Skin epidermis (tissue), 12 donors: ENCODE data around the gene UTY.

Experiments used
- H3K27ac ChIP-seq, 21 experiments: fragments of 200-600 bp; sonication (generic) in 11 of 21; one replicate each; pipeline ENCODE4 v1.5.0; 2020; ENCODE audit warnings: mild to moderate bottlenecking in 3 of 21, inconsistent platforms in 2 of 21, moderate library complexity in 2 of 21
- H3K4me3 ChIP-seq, 7 experiments: fragments of 200-600 bp; sonication (generic) in 2 of 7; one replicate each; pipeline ENCODE4 v1.5.0; 2020; ENCODE audit warnings: inconsistent platforms in 2 of 7, mild to moderate bottlenecking in 2 of 7, moderate library complexity in 1 of 7

UTY gene

GRCh38 chrY:13416869-13417661 is 62.8 kb downstream of the UTY start:
- H3K27ac ChIP-seq = no peak overlapping the region
- H3K4me3 ChIP-seq = no peak overlapping the region

DNA sequence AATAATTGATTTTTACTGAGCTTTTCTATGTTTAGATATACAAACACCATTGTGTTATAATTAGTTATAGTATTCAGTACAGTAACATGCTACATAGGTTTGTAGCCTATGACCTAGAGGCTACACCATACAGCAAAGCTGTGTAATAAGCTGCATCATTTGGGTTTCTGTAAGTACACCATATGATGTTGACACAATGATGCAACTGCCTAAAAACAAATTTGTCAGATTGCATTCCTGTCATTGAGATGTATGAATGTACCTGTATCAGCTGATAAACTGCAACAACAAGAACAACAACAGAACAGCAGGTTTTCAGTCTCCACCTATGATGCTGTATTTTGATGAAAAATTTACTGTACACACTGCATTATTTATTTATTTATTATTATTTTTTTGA is 64.3 kb downstream of the UTY start:
- Histone ChIP-seq H3K27ac (no peak overlapping the region), H3K4me3 (no peak overlapping the region)

DNA sequence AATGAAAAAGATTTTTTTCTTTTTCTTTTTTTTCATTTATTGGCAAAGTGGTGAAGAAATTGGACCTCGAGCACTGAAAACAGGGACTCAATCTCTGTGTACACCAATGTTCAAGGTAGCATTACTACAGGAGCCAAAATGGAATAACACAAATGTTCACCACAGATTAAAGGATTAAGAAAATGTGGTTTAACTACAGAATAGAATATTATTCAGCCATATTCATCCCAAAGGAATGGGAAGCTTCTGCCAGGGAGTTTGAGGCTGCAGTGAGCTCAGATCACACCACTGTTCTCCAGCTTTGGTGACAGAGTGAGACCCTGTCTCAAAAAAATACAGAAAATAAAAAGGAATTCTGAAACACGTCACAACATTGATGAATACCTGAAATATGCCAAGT is 81.0 kb downstream of the UTY start:
- Histone ChIP-seq H3K4me3 (no peak overlapping the region), H3K27ac (no peak overlapping the region)

DNA sequence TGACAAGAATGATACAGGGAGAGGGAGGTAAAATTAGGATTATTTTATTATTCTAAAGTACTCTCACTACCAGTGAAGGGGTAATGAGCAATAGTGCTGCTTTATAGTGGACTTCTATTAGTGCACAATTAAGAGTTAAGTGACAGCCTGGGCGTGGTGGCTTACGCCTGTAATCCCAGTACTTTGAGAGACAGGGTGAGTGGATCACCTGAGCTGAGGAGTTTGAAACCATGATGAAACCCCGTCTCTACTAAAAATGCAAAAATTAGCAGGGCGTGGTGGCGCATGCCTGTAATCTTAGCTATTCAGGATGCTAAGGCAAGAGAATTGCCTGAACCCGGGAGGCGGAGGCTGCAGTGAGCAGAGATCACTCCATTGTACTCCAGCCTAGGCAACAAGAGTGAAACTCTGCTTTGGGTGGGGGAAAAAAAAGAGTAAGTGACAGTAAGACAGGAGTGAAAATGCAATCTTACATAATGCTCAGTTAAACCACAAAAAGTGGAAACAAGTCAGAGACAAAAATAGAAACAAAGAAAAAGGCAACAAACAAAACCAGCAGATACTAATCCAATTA is 98.6 kb downstream of the UTY start:
- Histone ChIP-seq H3K27ac (no peak overlapping the region), H3K4me3 (no peak overlapping the region)

DNA sequence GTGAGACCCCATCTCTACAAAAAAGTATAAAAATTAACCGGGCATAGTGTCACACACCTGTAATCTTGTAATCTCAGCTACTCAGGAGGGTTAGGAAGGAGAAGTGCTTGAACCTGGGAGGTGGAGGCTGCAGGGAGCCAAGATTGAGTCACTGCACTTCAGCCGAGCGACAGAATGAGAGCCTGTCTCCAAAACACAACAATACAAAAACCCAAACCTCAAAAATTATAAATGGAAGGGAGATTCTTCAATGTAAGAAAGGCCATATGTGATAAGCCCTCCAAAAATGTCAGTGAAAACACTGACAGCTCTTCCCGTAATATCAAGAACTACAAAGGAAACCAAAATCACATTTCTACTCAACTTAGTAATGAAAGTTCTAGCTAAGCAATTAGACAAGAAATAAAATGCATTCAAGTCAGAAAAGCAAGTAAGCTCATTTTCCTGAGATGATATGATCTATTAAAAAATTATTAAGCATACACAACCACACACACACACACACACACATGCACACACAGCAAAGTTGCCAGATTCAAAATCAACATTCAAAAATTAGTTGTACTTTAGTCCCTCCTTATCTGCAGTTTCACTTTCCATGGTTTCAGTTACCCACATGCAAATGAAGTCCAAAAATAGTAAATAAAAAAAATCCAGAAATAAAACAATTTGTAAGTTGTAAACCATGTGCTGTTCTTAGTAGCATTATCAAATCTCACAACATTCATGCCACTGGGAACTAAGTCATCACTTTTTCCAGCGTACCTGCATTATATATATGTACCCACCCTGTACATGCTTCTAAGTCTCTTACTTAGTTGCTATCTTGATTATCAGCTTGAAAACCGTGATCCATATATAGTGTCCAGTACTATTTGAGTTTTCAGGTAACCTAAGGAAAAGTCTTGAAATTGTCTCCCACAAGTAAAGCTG is 108.7 kb downstream of the UTY start:
- H3K4me3 ChIP-seq = no peak overlapping the region
- no peak overlapping the region for H3K27ac ChIP-seq

DNA sequence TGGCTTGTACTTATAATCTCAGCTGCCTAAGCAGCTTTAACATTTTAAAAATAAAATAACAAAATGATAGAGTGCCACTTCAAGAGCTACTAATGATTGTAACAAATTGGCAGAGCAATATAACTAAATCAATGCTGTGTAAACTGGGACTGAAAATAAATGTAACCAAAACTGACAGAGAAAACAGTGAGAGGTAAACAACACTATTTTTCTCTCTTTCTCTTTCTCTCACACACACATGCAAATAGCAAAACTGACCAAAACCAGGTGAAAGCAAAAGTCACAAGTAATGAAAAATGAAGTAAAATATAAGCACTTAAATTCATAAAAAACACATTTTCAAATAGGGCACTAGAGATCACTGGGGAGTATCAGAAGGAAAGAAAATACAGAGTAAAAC is 109.6 kb downstream of the UTY start:
- Histone ChIP-seq H3K4me3 (no peak overlapping the region), H3K27ac (no peak overlapping the region)

DNA sequence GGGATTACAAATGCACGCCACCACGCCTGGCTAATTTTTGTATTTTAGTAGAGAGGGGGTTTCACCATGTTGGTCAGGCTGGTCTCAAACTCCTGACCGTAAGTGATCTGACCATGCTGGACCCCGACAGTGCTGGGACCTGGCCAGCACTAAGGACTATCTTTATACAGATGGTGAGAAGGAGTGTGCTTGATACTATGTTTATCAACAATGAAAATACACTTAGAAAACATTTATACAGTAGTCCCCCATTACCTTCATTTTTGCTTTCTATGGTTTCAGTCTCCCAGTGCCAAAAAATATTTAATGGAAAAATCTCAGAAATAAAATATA is 111.4 kb downstream of the UTY start:
- H3K27ac ChIP-seq = no peak overlapping the region
- no peak overlapping the region for H3K4me3 ChIP-seq

GRCh38 chrY:13363641-13364040 is 116.2 kb downstream of the UTY start:
- H3K4me3 ChIP-seq = no peak overlapping the region
- H3K27ac ChIP-seq = no peak overlapping the region

DNA sequence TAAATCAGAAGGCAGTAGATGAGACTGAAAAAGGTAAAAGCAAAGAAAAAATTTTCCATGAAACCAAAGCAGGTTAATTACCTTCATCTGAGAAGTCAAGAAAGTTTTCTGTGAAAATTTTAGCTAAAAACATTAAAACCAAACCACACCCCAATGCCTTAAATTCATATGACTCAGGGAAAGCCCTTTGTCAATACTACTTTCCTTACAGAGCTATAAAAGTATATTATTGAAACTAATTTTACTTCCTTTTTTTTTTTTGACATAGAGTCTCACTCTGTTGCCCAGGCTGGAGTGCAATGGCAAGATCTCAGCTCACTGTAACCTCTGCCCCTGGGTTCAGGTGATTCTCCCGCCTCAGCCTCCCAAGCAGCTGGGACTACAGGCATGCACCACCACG is 117.2 kb downstream of the UTY start:
- Histone ChIP-seq H3K4me3 (no peak overlapping the region), H3K27ac (no peak overlapping the region)

- no peak overlapping the region for H3K4me3 ChIP-seq
- H3K27ac ChIP-seq = peak overlapping the region in 1 of 21 experiments; percentile 21
Observed at GRCh38 chrY:13361656-13362636, 117.9 kb downstream of the UTY start.

DNA sequence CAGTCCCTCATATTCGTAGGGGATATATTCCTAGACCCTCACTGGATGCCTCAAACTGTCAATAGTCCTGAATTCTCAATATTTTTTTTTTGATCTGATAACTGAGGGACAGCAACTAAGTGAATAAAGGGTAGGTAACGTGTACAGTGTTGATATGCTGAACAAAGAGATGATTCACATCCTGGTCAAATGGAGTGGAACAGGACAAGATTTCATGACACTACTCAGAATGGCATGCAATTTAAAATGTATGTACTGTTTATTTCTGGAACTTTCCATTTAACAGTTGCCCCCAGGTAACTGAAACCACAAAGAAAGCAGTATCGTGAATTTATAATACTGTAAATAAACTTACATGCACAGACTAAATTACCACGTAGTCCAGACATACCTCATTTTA is 128.4 kb downstream of the UTY start:
- Histone ChIP-seq H3K4me3 (no peak overlapping the region), H3K27ac (no peak overlapping the region)

DNA sequence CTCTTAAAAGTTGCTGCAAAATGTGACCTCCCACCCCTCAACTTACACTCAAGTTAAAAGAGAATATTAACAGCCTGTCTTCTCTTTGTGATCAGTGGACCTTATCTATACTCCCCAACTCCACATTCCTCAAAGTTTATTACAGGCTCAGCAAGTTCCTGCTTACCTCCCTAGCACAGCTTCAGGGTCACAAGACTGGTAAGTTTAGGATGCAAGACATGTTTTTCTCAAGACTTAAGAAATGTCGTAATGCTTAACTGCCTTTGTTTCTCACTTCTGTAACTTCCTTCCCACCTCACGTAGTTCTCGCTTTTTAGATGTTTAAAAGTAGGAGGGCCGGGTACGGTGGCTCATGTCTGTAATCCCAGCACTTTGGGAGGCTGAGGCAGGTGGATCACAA is 132.7 kb downstream of the UTY start:
- H3K27ac ChIP-seq = no peak overlapping the region
- no peak overlapping the region for H3K4me3 ChIP-seq

GRCh38 chrY:13345549-13345948 is 134.3 kb downstream of the UTY start:
- Histone ChIP-seq H3K27ac (no peak overlapping the region), H3K4me3 (no peak overlapping the region)

DNA sequence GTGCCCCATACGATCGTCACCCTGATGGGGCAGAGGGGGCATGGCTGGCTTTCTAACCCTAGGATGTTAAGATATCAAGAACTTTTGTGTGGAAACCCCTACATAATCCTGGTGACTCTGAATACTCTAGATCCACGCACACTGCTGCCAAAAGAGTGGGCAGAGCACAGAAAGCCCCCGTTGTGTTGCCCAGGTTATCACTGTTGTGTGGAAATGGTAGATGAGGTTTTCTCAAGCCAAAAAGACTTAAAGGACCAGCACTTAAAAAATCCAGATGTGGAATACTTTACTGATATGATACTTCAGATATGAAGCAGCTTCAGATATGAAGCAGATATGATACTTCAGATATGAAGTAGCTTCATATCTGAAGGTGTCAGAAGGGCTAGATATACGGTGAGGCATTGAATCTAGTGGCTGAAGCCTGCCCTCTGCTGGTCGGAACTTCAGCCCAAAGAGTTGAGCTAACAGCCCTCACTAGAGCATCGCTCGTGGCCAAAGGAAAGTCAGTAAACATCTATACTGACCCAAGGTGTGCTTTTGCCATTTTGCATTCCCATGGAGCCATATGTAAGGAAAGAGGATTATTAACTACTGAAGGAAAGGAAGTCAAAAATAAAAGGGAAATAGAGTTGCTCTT is 136.4 kb downstream of the UTY start:
- no peak overlapping the region for H3K27ac ChIP-seq
- no peak overlapping the region for H3K4me3 ChIP-seq

GRCh38 chrY:13339939-13340338 is 139.9 kb downstream of the UTY start:
- no peak overlapping the region for H3K27ac ChIP-seq
- no peak overlapping the region for H3K4me3 ChIP-seq

GRCh38 chrY:13339381-13339780 is 140.5 kb downstream of the UTY start:
- H3K27ac ChIP-seq = no peak overlapping the region
- no peak overlapping the region for H3K4me3 ChIP-seq

GRCh38 chrY:13338711-13339110 is 141.1 kb downstream of the UTY start:
- no peak overlapping the region for H3K4me3 ChIP-seq
- H3K27ac ChIP-seq = no peak overlapping the region

DNA sequence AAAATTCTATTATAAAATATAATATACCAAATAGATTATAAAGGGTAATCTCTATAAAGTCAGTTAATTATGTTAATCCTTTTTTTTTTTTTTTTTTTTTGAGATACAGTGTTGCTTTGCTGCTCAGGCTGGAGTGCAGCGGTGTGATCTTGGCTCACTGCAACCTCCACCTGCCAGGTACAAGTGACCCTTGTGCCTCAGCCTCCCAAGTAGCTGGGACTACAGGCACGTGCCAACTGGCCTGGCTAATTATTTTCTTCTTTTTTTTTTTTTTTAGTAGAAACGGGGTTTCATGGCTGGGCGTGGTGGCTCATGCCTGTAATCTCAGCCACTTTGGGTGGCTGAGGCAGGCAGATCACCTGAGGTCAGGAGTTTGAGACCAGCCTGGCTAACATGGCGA is 141.9 kb downstream of the UTY start:
- no peak overlapping the region for H3K4me3 ChIP-seq
- H3K27ac ChIP-seq = no peak overlapping the region

DNA sequence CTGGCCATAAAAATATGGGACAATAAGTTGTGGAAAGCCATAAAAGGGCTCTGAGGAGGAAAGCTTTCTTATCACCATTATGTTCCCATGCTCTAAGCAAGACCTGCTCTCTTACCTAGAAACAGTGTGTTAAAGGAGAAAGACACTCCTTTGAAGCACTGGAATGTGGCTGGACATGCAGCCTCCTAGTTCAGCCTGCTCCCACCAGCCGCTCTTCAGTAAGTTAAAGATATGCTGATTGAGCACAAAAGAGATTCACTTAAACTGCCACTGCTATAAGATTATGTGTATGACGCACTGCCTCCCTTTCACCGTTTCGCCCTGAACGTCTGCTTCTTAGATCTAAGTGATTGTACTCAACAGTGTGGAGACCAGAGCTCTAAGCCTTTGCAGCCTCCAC is 146.0 kb downstream of the UTY start:
- no peak overlapping the region for H3K27ac ChIP-seq
- no peak overlapping the region for H3K4me3 ChIP-seq
